Ishikawa (cell line): ENCODE measurements around the gene VSIG8.
A peak's percentile ranks its signal among the peaks of the same experiment; 100 is the strongest.

Experiments used
- CEBPB ChIP-seq: IDR thresholded peaks from 2 replicates; pipeline ENCODE4 v1.6.1; 2012
- CREB1 ChIP-seq: IDR thresholded peaks from 2 replicates; pipeline ENCODE4 v1.6.1; 2012; ENCODE audit warnings: low read depth
- EGR1 ChIP-seq: IDR thresholded peaks from 2 replicates; pipeline ENCODE4 v1.6.1; 2012
- EP300 ChIP-seq: IDR thresholded peaks from 2 replicates; pipeline ENCODE4 v1.6.1; 2012; ENCODE audit warnings: borderline replicate concordance
- FOXM1 ChIP-seq: IDR thresholded peaks from 2 replicates; pipeline ENCODE4 v1.6.1; 2012; ENCODE audit warnings: low read depth, borderline replicate concordance
- NFIC ChIP-seq: IDR thresholded peaks from 2 replicates; pipeline ENCODE4 v1.6.1; 2012
- RAD21 ChIP-seq: IDR thresholded peaks from 2 replicates; pipeline ENCODE4 v1.6.1; 2012; ENCODE audit warnings: low read depth
- TAF1 ChIP-seq: IDR thresholded peaks from 2 replicates; pipeline ENCODE4 v1.6.1; 2012; ENCODE audit warnings: low read depth, mild to moderate bottlenecking
- TCF12 ChIP-seq: IDR thresholded peaks from 2 replicates; pipeline ENCODE4 v1.6.1; 2012; ENCODE audit warnings: low read depth
- TEAD4 ChIP-seq: IDR thresholded peaks from 2 replicates; pipeline ENCODE4 v1.6.1; 2012
- YY1 ChIP-seq: IDR thresholded peaks from 2 replicates; pipeline ENCODE4 v1.6.1; 2012; ENCODE audit warnings: low read depth
- ZBTB7A ChIP-seq: IDR thresholded peaks from 2 replicates; pipeline ENCODE4 v1.6.1; 2012; ENCODE audit warnings: low read depth
- TF ChIP-seq, protein P1 (sequence below): IDR thresholded peaks from 2 replicates; pipeline ENCODE4 v1.6.1; 2012; ENCODE audit warnings: low read depth, mild to moderate bottlenecking
- TF ChIP-seq, protein P2 (sequence below): IDR thresholded peaks from 2 replicates; pipeline ENCODE4 v1.6.1; 2012
- TF ChIP-seq, protein P3 (sequence below): IDR thresholded peaks from 2 replicates; pipeline ENCODE4 v1.6.1; 2012

The VSIG8 gene

DNA sequence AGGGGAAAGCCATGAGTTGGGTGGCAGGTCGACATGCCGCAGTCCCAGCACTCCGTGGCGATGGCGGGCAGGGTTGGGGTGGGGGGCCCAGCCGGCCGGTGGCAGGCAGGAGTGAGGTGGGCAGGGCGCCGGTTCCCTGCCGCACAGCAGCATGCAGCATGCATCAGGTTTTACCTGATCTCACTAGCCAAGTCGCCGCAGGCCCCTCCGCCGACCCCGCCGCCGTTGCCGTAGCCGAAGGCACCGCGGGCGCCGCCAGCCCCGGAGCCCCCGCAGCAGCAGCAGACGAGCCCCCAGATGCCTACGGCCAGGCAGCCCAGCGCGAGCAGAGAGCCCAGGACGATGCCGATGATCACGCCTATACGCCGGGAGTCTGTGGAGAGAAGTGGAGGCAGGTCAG is 6.7 kb downstream of the VSIG8 start:
- TF ChIP-seq TEAD4: no peak

DNA sequence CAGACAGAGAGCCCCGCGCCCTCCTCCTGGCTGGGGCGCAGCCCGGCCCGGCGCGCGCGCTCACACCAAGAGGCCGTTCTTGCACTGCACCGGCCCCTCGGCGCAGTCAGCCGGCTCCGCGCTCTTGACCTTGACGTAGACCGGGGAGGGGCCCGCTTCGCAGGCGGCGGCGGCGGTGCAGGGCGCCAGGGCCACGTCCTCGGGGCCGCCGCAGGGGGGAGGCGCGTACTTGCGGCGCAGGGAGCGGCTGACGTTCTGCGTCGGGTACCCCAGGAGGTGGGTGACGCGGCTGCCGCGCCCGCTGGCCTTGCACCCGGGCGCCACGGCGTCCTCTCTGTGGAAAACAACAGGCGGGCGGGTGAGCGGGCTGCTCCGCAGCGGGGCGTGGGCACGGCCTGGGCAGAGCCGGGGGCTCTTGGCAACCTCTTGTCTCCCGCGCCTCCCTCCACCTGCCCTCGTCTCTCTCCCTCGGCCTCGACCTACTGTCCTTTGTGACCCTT is 7.7 kb downstream of the VSIG8 start:
- TF ChIP-seq ZBTB7A (no peak; the same call in 1 of the 2 replicates), TCF12 (no peak; the same call in 1 of the 2 replicates), RAD21 (no peak), TAF1 (peak; percentile 56), CEBPB (no peak), YY1 (0 out of 2 replicates have a peak, but pooled peaks have one; percentile 10), CREB1 (peak; percentile 56), EP300 (peak; percentile 26; the same call in 1 of the 2 replicates), FOXM1 (no peak), TEAD4 (no peak), EGR1 (no peak), NFIC (0 out of 2 replicates have a peak, but pooled peaks have one; percentile 20)
- TF ChIP-seq, protein P1, sequence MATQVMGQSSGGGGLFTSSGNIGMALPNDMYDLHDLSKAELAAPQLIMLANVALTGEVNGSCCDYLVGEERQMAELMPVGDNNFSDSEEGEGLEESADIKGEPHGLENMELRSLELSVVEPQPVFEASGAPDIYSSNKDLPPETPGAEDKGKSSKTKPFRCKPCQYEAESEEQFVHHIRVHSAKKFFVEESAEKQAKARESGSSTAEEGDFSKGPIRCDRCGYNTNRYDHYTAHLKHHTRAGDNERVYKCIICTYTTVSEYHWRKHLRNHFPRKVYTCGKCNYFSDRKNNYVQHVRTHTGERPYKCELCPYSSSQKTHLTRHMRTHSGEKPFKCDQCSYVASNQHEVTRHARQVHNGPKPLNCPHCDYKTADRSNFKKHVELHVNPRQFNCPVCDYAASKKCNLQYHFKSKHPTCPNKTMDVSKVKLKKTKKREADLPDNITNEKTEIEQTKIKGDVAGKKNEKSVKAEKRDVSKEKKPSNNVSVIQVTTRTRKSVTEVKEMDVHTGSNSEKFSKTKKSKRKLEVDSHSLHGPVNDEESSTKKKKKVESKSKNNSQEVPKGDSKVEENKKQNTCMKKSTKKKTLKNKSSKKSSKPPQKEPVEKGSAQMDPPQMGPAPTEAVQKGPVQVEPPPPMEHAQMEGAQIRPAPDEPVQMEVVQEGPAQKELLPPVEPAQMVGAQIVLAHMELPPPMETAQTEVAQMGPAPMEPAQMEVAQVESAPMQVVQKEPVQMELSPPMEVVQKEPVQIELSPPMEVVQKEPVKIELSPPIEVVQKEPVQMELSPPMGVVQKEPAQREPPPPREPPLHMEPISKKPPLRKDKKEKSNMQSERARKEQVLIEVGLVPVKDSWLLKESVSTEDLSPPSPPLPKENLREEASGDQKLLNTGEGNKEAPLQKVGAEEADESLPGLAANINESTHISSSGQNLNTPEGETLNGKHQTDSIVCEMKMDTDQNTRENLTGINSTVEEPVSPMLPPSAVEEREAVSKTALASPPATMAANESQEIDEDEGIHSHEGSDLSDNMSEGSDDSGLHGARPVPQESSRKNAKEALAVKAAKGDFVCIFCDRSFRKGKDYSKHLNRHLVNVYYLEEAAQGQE: no peak
- TF ChIP-seq, protein P2, sequence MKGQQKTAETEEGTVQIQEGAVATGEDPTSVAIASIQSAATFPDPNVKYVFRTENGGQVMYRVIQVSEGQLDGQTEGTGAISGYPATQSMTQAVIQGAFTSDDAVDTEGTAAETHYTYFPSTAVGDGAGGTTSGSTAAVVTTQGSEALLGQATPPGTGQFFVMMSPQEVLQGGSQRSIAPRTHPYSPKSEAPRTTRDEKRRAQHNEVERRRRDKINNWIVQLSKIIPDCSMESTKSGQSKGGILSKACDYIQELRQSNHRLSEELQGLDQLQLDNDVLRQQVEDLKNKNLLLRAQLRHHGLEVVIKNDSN: no peak
- TF ChIP-seq, protein P3, sequence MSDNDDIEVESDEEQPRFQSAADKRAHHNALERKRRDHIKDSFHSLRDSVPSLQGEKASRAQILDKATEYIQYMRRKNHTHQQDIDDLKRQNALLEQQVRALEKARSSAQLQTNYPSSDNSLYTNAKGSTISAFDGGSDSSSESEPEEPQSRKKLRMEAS: peak; percentile 49; the same call in 1 of the 2 replicates

DNA sequence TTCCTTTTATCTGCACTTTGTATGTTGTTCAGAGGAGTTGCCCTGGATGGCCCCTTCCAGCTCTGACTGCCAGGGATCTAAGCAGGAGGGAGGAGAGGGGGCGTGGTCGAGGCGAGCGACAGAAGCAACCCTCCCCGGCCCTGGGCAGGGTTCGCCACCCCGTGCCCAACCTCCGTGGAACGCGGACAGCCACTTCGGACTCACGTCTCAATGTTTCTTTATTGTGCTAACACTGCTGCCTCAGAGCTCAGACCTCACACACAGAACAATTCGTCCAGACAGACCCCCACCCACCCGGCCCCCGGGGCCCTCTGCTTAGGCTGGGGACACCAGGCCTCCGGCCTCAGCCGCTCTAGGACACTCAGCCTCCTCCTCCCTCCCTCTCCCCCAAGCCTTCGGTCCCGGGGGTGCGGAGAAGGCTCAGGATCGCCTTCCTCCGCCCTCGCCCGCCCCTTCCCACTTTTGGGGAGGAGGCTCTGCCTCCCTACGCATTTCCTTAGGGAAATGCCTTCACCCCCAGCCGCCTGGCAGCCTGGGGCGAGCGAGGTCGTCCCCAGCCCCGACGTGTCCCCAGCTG is 8.3 kb downstream of the VSIG8 start:
- TF ChIP-seq ZBTB7A (0 out of 2 replicates have a peak, but pooled peaks have one; percentile 59), RAD21 (no peak), EP300 (no peak)

DNA sequence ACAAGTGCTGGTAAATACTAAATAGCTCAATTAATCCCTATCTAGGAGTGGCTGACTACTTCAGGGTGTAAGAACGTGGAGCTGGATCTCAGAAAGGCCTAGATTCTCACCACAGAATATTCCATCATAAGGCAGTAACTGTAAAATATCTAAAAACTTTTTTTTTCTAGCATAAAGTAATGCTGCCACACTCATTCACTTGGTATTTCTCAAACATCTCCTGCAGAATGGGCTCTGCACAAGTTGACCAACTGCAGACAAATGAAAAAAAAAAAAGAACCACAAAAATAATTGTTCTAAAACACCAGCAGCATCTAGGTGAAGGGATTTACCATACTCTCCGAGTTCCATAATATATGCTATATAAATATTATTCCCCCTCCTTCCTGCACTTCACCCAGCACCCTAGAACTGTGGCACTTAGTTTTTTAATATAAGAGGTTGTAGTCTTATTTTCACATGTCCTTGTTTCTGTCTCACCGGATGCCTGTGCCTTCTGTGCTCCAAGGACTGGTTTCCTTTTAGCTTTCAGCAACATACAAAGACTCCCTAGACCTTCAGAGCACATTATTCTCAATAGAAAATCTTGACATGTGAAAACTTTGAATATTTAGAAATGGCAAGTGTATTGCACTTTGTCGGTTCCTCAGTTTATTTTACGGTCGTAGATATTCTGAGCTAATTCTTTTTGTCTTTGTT is 8.9 kb downstream of the VSIG8 start:
- TF ChIP-seq, protein P3: no peak
- TF ChIP-seq EGR1: no peak
- TF ChIP-seq RAD21: no peak
- no peak for TF ChIP-seq CREB1
- TF ChIP-seq FOXM1: no peak
- no peak for TF ChIP-seq TEAD4
- TF ChIP-seq CEBPB: no peak
- TF ChIP-seq ZBTB7A: no peak
- TF ChIP-seq, protein P2: no peak
- no peak for TF ChIP-seq NFIC
- no peak for TF ChIP-seq TCF12
- TF ChIP-seq EP300: no peak

DNA sequence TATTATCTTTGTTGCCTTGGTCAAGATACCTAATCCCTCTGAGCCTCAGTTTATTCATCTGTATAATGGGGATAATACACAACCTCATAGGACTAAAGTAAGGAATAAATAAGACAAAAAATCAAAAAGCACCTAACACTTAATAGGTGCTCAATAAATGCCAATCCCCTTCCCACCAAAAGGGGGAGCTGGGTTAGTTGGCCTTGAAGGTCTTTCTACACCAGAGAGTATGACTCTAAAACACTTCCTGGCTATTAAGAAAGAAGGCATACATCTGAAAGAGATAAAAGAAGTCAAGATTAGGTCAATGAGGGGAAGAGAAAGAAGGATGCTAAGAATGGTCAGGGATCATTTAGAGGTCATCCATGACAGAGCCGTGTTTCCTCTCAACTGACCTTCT is 11.1 kb downstream of the VSIG8 start:
- TF ChIP-seq YY1 (no peak), TAF1 (no peak), TCF12 (no peak), ZBTB7A (no peak), EGR1 (no peak), FOXM1 (no peak), TEAD4 (no peak), CEBPB (no peak), NFIC (no peak), EP300 (no peak), RAD21 (no peak), CREB1 (no peak)
- TF ChIP-seq, protein P2: no peak
- TF ChIP-seq, protein P3: no peak
- TF ChIP-seq, protein P1: no peak
